ENCODE measurements around the gene ESPNL. TPM values are rescaled to one million over a fixed set of nuclear protein-coding genes. Genes with fewer than 3 reads are reported as not detected.

ESPNL gene
- polyA plus RNA-seq, 1 donor (not counting 4 experiments of a cell fraction or from before 2014, with no cell fraction given): 0.16 TPM

DNA sequence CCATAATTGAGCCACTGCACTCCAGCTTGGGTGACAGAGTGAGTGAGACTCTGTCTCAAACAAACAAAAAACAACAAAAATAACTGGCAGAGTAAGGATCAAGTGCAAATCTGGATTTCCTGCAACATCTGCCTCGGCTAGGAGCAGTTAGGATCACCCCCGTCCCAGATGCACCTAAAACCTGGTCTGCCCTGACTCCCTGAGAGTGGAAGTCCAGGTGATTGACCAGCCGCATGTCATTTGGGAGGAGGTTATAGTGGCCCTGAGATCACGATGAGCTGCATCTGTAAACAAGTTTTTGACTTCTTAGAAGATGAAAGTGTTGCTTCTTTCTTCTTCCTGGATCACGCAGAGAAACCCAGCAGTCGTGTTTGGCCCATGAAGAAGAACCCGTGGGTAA is 5.0 kb upstream of the ESPNL start:
- Histone ChIP-seq H3K4me2 (ENCODE audit: control insufficient read depth, extremely low read depth, insufficient read depth, low read depth, low read length) (no peak overlapping the region), H4K20me1 (ENCODE audit: control insufficient read depth, extremely low read depth, insufficient read depth, low read length) (no peaks in the 10 kb centered on the region), H3K79me2 (ENCODE audit: control insufficient read depth, insufficient read depth, low read length) (no peaks in the 10 kb centered on the region), H3K9me3 (ENCODE audit: control insufficient read depth, low read depth, low read length) (no peaks in the 10 kb centered on the region), H3K4me3 (ENCODE audit: control insufficient read depth in 2 of 3, extremely low read depth in 1 of 3, insufficient read depth in 2 of 3, low read depth in 1 of 3, low read length in 3 of 3) (no peak overlapping the region), H3K9me1 (ENCODE audit: control insufficient read depth, extremely low read depth, insufficient read depth, low read length) (no peaks in the 10 kb centered on the region), H3K27ac (ENCODE audit: control insufficient read depth, insufficient read depth, low read length) (no peak overlapping the region), H3K4me1 (ENCODE audit: control insufficient read depth, extremely low read depth, insufficient read depth, low read length) (peaks cover 8% of the 10 kb centered on the region), H3K27me3 (ENCODE audit: control insufficient read depth, extremely low read depth, insufficient read depth, low read length) (no peaks in the 10 kb centered on the region), H2AFZ (ENCODE audit: control insufficient read depth, low read length) (no peak overlapping the region), H3K9ac (ENCODE audit: control insufficient read depth, extremely low read depth, insufficient read depth, low read length) (no peak overlapping the region), H3K36me3 (ENCODE audit: control insufficient read depth in 2 of 2, extremely low read depth in 1 of 2, insufficient read depth in 2 of 2, low read length in 2 of 2) (peaks cover 0 to 2% of the 10 kb centered on the region in 2 experiments)
- FAIRE-seq (no peak), DNase-seq (ENCODE audit: low read depth, low spot score) (no peak)
- TF ChIP-seq, protein P1, sequence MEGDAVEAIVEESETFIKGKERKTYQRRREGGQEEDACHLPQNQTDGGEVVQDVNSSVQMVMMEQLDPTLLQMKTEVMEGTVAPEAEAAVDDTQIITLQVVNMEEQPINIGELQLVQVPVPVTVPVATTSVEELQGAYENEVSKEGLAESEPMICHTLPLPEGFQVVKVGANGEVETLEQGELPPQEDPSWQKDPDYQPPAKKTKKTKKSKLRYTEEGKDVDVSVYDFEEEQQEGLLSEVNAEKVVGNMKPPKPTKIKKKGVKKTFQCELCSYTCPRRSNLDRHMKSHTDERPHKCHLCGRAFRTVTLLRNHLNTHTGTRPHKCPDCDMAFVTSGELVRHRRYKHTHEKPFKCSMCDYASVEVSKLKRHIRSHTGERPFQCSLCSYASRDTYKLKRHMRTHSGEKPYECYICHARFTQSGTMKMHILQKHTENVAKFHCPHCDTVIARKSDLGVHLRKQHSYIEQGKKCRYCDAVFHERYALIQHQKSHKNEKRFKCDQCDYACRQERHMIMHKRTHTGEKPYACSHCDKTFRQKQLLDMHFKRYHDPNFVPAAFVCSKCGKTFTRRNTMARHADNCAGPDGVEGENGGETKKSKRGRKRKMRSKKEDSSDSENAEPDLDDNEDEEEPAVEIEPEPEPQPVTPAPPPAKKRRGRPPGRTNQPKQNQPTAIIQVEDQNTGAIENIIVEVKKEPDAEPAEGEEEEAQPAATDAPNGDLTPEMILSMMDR (optimal IDR thresholded peaks at IDR 0.05 in 1 of 3, IDR thresholded peaks at IDR 0.05 in 1 of 3, conservative IDR thresholded peaks at IDR 0.05 in 1 of 3; ENCODE audit: extremely low read depth in 1 of 3, insufficient read depth in 2 of 3, low read length in 3 of 3): no peak
- TF ChIP-seq EZH2 (IDR thresholded peaks at IDR 0.05; ENCODE audit: low read length): no peak
- dilution Hi-C loops (cut with MboI; ENCODE audit: extremely low pct_ligation_motif_present, low sequenced_read_pairs): no loop called here

DNA sequence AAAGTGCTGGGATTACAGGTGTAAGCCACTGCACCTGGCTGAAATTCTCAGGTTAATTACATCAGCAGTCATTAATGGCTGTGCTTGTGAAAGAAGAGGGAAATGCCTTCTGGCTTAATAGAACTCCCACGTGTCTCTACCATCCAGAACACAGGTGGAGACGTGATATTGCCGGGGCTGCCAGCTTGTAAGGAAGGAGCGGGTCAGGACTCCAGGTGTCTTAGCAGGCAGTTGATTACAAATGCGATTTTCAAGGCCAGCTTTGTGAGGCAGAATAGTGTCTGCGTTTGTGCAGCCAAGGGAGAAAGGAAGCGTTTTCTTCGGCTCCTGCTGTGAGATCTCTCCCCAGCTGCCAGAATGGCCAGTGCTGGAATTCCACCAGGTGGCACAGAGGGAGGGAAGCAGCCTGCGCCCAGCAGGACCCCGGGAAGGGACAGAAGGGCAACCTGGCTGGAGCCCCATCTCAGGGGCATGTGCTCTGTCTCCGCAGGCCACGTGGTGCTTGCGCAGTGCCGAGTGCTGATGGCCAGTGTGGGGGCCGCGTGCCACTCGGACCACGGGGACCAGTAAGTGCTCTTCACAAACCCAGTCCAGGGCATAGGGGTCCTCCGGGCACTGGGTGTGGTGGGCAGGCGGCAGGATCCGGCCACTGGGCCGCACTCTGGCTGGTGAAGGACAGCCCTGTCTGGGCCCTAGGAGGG is 3.7 kb upstream of the ESPNL start:
- Histone ChIP-seq H3K79me2 (ENCODE audit: control insufficient read depth, insufficient read depth, low read length) (no peaks in the 10 kb centered on the region), H3K9me3 (ENCODE audit: control insufficient read depth, low read depth, low read length) (no peaks in the 10 kb centered on the region), H3K36me3 (ENCODE audit: control insufficient read depth in 2 of 2, extremely low read depth in 1 of 2, insufficient read depth in 2 of 2, low read length in 2 of 2) (peaks cover 0 to 2% of the 10 kb centered on the region in 2 experiments), H3K4me1 (ENCODE audit: control insufficient read depth, extremely low read depth, insufficient read depth, low read length) (peaks cover 8% of the 10 kb centered on the region), H3K4me3 (ENCODE audit: control insufficient read depth in 2 of 3, extremely low read depth in 1 of 3, insufficient read depth in 2 of 3, low read depth in 1 of 3, low read length in 3 of 3) (no peak overlapping the region), H3K9ac (ENCODE audit: control insufficient read depth, extremely low read depth, insufficient read depth, low read length) (no peak overlapping the region), H3K4me2 (ENCODE audit: control insufficient read depth, extremely low read depth, insufficient read depth, low read depth, low read length) (no peak overlapping the region), H3K9me1 (ENCODE audit: control insufficient read depth, extremely low read depth, insufficient read depth, low read length) (no peaks in the 10 kb centered on the region), H3K27ac (ENCODE audit: control insufficient read depth, insufficient read depth, low read length) (no peak overlapping the region), H3K27me3 (ENCODE audit: control insufficient read depth, extremely low read depth, insufficient read depth, low read length) (no peaks in the 10 kb centered on the region), H4K20me1 (ENCODE audit: control insufficient read depth, extremely low read depth, insufficient read depth, low read length) (no peaks in the 10 kb centered on the region), H2AFZ (ENCODE audit: control insufficient read depth, low read length) (no peak overlapping the region)
- dilution Hi-C loops (cut with MboI; ENCODE audit: extremely low pct_ligation_motif_present, low sequenced_read_pairs): no loop called here
- TF ChIP-seq, protein P1 (optimal IDR thresholded peaks at IDR 0.05 in 1 of 3, IDR thresholded peaks at IDR 0.05 in 1 of 3, conservative IDR thresholded peaks at IDR 0.05 in 1 of 3; ENCODE audit: extremely low read depth in 1 of 3, insufficient read depth in 2 of 3, low read length in 3 of 3): no peak
- no peak for TF ChIP-seq EZH2 (IDR thresholded peaks at IDR 0.05; ENCODE audit: low read length)
- DNase-seq (ENCODE audit: low read depth, low spot score): no peak
- no peak for FAIRE-seq
